ENCODE data around the gene DISC1. TPM values are rescaled to one million over a fixed set of nuclear protein-coding genes. Genes with fewer than 3 reads are reported as not detected.

Gene DISC1
- total RNA-seq, 1 donor from 2014 or later = 13.6 TPM

GRCh38 chr1:231872461-231872910 is 245.9 kb downstream of the DISC1 start:
- peaks cover 3% of the 10 kb centered on the region for H3K4me1 ChIP-seq
- H3K27ac ChIP-seq = no peak overlapping the region
- no peak for TF ChIP-seq CTCF (IDR thresholded peaks at IDR 0.05)
- intact Hi-C loops (cut with DNase I) = no loop called here
- H3K4me3 ChIP-seq = no peak overlapping the region
- H3K27me3 ChIP-seq (ENCODE audit: low read depth) = no peaks in the 10 kb centered on the region
- no peaks in the 10 kb centered on the region for H3K9me3 ChIP-seq
- DNase-seq = no peak
- ATAC-seq = no peak
- H3K36me3 ChIP-seq = no peaks in the 10 kb centered on the region

- intact Hi-C loops (cut with DNase I) = no loop called here
- no peaks in the 10 kb centered on the region for H3K36me3 ChIP-seq
- no peak overlapping the region for H3K27ac ChIP-seq
- no peak overlapping the region for H3K4me3 ChIP-seq
- no peaks in the 10 kb centered on the region for H3K27me3 ChIP-seq (ENCODE audit: low read depth)
- H3K4me1 ChIP-seq = no peaks in the 10 kb centered on the region
- H3K9me3 ChIP-seq = no peaks in the 10 kb centered on the region
- no peak for TF ChIP-seq CTCF (IDR thresholded peaks at IDR 0.05)
- no peak for DNase-seq
- ATAC-seq = no peak
Observed at GRCh38 chr1:231878737-231879136, 252.1 kb downstream of the DISC1 start.

- Histone ChIP-seq H3K36me3 (no peaks in the 10 kb centered on the region), H3K9me3 (no peaks in the 10 kb centered on the region), H3K4me1 (no peaks in the 10 kb centered on the region), H3K27me3 (ENCODE audit: low read depth) (no peaks in the 10 kb centered on the region), H3K4me3 (no peak overlapping the region), H3K27ac (no peak overlapping the region)
- TF ChIP-seq CTCF (IDR thresholded peaks at IDR 0.05) = no peak
- no peak for DNase-seq
- intact Hi-C loops (cut with DNase I) = no loop called here
- ATAC-seq = no peak
Observed at GRCh38 chr1:231879296-231879695, 252.7 kb downstream of the DISC1 start.

- no peaks in the 10 kb centered on the region for H3K4me1 ChIP-seq
- no peak for DNase-seq
- no peaks in the 10 kb centered on the region for H3K36me3 ChIP-seq
- no peaks in the 10 kb centered on the region for H3K9me3 ChIP-seq
- ATAC-seq = no peak
- intact Hi-C loops (cut with DNase I) = no loop called here
- no peak for TF ChIP-seq CTCF (IDR thresholded peaks at IDR 0.05)
- H3K4me3 ChIP-seq = no peak overlapping the region
- H3K27me3 ChIP-seq (ENCODE audit: low read depth) = no peaks in the 10 kb centered on the region
- H3K27ac ChIP-seq = no peak overlapping the region
Observed at GRCh38 chr1:231882333-231882732, 255.7 kb downstream of the DISC1 start.

- intact Hi-C loops (cut with DNase I) = no loop called here
- no peaks in the 10 kb centered on the region for H3K4me1 ChIP-seq
- no peaks in the 10 kb centered on the region for H3K9me3 ChIP-seq
- H3K27ac ChIP-seq = no peak overlapping the region
- H3K4me3 ChIP-seq = no peak overlapping the region
- H3K27me3 ChIP-seq (ENCODE audit: low read depth) = no peaks in the 10 kb centered on the region
- no peak for DNase-seq
- TF ChIP-seq CTCF (IDR thresholded peaks at IDR 0.05) = no peak
- H3K36me3 ChIP-seq = no peaks in the 10 kb centered on the region
- ATAC-seq = no peak
Observed at GRCh38 chr1:231882790-231883189, 256.2 kb downstream of the DISC1 start.

- Histone ChIP-seq H3K36me3 (no peaks in the 10 kb centered on the region), H3K27ac (no peak overlapping the region), H3K9me3 (no peaks in the 10 kb centered on the region), H3K27me3 (ENCODE audit: low read depth) (no peaks in the 10 kb centered on the region), H3K4me1 (no peaks in the 10 kb centered on the region), H3K4me3 (no peak overlapping the region)
- DNase-seq (no peak), ATAC-seq (no peak)
- intact Hi-C loops (cut with DNase I) = no loop called here
- no peak for TF ChIP-seq CTCF (IDR thresholded peaks at IDR 0.05)
Observed at GRCh38 chr1:231883382-231883781, 256.8 kb downstream of the DISC1 start.

Data from lower lobe of right lung (tissue), 2 donors.